ENCODE results near the gene CEP63.

Gene CEP63

GRCh38 chr3:134619301-134619615 lies 133.4 kb downstream of the CEP63 start:
- no peak overlapping the region for H2AFZ ChIP-seq (ENCODE audit: low read length)
- no CpG with 5 or more reads among the region's 2 CpGs for WGBS, 2 donors (ENCODE audit: extremely low coverage in 2 of 2, insufficient read length in 2 of 2, insufficient replicate concordance in 1 of 2)
- H3K18ac ChIP-seq (ENCODE audit: low read length): peak overlapping the region; percentile 32
- H3K36me3 ChIP-seq (replicated peaks in 1 of 2; ENCODE audit: control insufficient read depth in 2 of 2, insufficient read depth in 2 of 2, low read length in 2 of 2): no peaks in the 10 kb centered on the region
- H3K9ac ChIP-seq (ENCODE audit: low read depth, low read length, poor library complexity): no peak overlapping the region
- H2BK12ac ChIP-seq (ENCODE audit: low read length): no peak overlapping the region
- H3K4me1 ChIP-seq (ENCODE audit: control insufficient read depth in 2 of 2, insufficient read depth in 1 of 2, low read depth in 1 of 2, low read length in 2 of 2): peaks cover 13 to 14% of the 10 kb centered on the region in 2 donors
- H2BK5ac ChIP-seq (ENCODE audit: low read length): no peak overlapping the region
- H2AK5ac ChIP-seq (ENCODE audit: low read depth, low read length): peak overlapping the region; percentile 18
- H2BK120ac ChIP-seq (ENCODE audit: low read depth, low read length): no peak overlapping the region
- H2BK15ac ChIP-seq (ENCODE audit: low read length): no peak overlapping the region
- no peaks in the 10 kb centered on the region for H3K9me3 ChIP-seq (replicated peaks in 1 of 2; ENCODE audit: control insufficient read depth in 2 of 2, insufficient read depth in 1 of 2, low read depth in 1 of 2, low read length in 2 of 2)
- H3K27me3 ChIP-seq (ENCODE audit: control insufficient read depth in 3 of 3, insufficient read depth in 3 of 3, low read depth in 1 of 3, low read length in 3 of 3): no peaks in the 10 kb centered on the region
- H4K8ac ChIP-seq (ENCODE audit: low read depth, low read length): no peak overlapping the region
- no peak overlapping the region for H3K14ac ChIP-seq (ENCODE audit: low read length)
- H3K79me1 ChIP-seq (ENCODE audit: low read depth, low read length): no peaks in the 10 kb centered on the region
- DNase-seq (ENCODE audit: low spot score): no peak
- peak overlapping the region; percentile 18 for H3K23ac ChIP-seq (ENCODE audit: low read depth, low read length, poor library complexity)
- H4K91ac ChIP-seq (ENCODE audit: low read depth, low read length, poor library complexity): no peak overlapping the region
- H3K4ac ChIP-seq (ENCODE audit: low read length): no peak overlapping the region
- no peak overlapping the region for H3K4me2 ChIP-seq (ENCODE audit: insufficient read depth, low read length, poor library complexity, severe bottlenecking)
- no peak overlapping the region for H3K27ac ChIP-seq (replicated peaks; ENCODE audit: low read length)
- H3K4me3 ChIP-seq (ENCODE audit: low read length in 2 of 2): no peak overlapping the region

DNA sequence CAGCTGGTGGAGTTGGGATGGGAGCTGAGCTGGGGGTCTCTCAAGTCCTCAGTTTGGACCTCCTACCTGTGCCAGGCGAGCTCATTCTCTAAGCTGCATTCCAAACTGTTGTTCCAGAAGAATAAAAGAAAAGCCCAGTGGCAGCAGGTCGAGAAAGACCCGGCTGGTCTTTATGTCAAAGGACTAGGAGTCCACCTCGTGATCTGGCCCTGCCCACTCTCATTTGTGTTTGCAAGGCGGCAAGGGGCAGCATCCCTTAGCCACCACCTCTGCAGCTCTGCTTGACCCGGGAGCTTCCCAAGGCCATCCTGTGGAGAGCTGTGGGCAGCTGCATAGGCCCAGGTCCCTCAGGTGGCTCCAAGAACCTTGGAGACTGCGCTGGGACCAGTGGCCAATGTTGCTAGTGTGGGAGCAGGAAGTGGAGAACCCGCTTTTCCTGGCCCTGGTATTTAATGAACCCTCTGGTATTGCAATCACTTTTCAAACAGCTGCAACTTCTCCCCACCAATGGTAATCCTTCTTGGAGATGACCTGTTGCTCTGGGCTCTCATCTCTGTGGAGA lies 134.1 kb downstream of the CEP63 start:
- no peak overlapping the region for H2BK5ac ChIP-seq (ENCODE audit: low read length)
- no peak overlapping the region for H3K27ac ChIP-seq (replicated peaks; ENCODE audit: low read length)
- H3K9ac ChIP-seq (ENCODE audit: low read depth, low read length, poor library complexity): no peak overlapping the region
- peaks cover 13 to 14% of the 10 kb centered on the region in 2 donors for H3K4me1 ChIP-seq (ENCODE audit: control insufficient read depth in 2 of 2, insufficient read depth in 1 of 2, low read depth in 1 of 2, low read length in 2 of 2)
- peak overlapping the region; percentile 32 for H3K18ac ChIP-seq (ENCODE audit: low read length)
- no peak overlapping the region for H4K8ac ChIP-seq (ENCODE audit: low read depth, low read length)
- H2BK120ac ChIP-seq (ENCODE audit: low read depth, low read length): no peak overlapping the region
- peak overlapping the region; percentile 63 for H2BK12ac ChIP-seq (ENCODE audit: low read length)
- no peak overlapping the region for H3K23ac ChIP-seq (ENCODE audit: low read depth, low read length, poor library complexity)
- peak overlapping the region; percentile 53 for H2AK5ac ChIP-seq (ENCODE audit: low read depth, low read length)
- H3K9me3 ChIP-seq (replicated peaks in 1 of 2; ENCODE audit: control insufficient read depth in 2 of 2, insufficient read depth in 1 of 2, low read depth in 1 of 2, low read length in 2 of 2): no peaks in the 10 kb centered on the region
- H2BK15ac ChIP-seq (ENCODE audit: low read length): no peak overlapping the region
- H3K4me3 ChIP-seq (ENCODE audit: low read length in 2 of 2): no peak overlapping the region
- H3K14ac ChIP-seq (ENCODE audit: low read length): no peak overlapping the region
- no peaks in the 10 kb centered on the region for H3K79me1 ChIP-seq (ENCODE audit: low read depth, low read length)
- H4K91ac ChIP-seq (ENCODE audit: low read depth, low read length, poor library complexity): no peak overlapping the region
- H3K4me2 ChIP-seq (ENCODE audit: insufficient read depth, low read length, poor library complexity, severe bottlenecking): no peak overlapping the region
- no peak for DNase-seq (ENCODE audit: low spot score)
- WGBS, 2 donors (ENCODE audit: extremely low coverage in 2 of 2, insufficient read length in 2 of 2, insufficient replicate concordance in 1 of 2): no CpG with 5 or more reads among the region's 8 CpGs
- H3K4ac ChIP-seq (ENCODE audit: low read length): no peak overlapping the region
- no peaks in the 10 kb centered on the region for H3K27me3 ChIP-seq (ENCODE audit: control insufficient read depth in 3 of 3, insufficient read depth in 3 of 3, low read depth in 1 of 3, low read length in 3 of 3)
- no peaks in the 10 kb centered on the region for H3K36me3 ChIP-seq (replicated peaks in 1 of 2; ENCODE audit: control insufficient read depth in 2 of 2, insufficient read depth in 2 of 2, low read length in 2 of 2)
- no peak overlapping the region for H2AFZ ChIP-seq (ENCODE audit: low read length)

- peak overlapping the region; percentile 2 for H3K18ac ChIP-seq (ENCODE audit: low read length)
- H3K27ac ChIP-seq (replicated peaks; ENCODE audit: low read length): no peak overlapping the region
- peak overlapping the region; percentile 53 for H2AK5ac ChIP-seq (ENCODE audit: low read depth, low read length)
- H3K23ac ChIP-seq (ENCODE audit: low read depth, low read length, poor library complexity): no peak overlapping the region
- H3K4me2 ChIP-seq (ENCODE audit: insufficient read depth, low read length, poor library complexity, severe bottlenecking): no peak overlapping the region
- no peak for DNase-seq (ENCODE audit: low spot score)
- no peak overlapping the region for H3K9ac ChIP-seq (ENCODE audit: low read depth, low read length, poor library complexity)
- H3K36me3 ChIP-seq (replicated peaks in 1 of 2; ENCODE audit: control insufficient read depth in 2 of 2, insufficient read depth in 2 of 2, low read length in 2 of 2): no peaks in the 10 kb centered on the region
- WGBS, 2 donors (ENCODE audit: extremely low coverage in 2 of 2, insufficient read length in 2 of 2, insufficient replicate concordance in 1 of 2): no CpG with 5 or more reads among the region's 5 CpGs
- H2BK5ac ChIP-seq (ENCODE audit: low read length): no peak overlapping the region
- H4K8ac ChIP-seq (ENCODE audit: low read depth, low read length): no peak overlapping the region
- no peak overlapping the region for H3K4me3 ChIP-seq (ENCODE audit: low read length in 2 of 2)
- H4K91ac ChIP-seq (ENCODE audit: low read depth, low read length, poor library complexity): no peak overlapping the region
- no peak overlapping the region for H3K4ac ChIP-seq (ENCODE audit: low read length)
- no peaks in the 10 kb centered on the region for H3K79me1 ChIP-seq (ENCODE audit: low read depth, low read length)
- no peak overlapping the region for H2AFZ ChIP-seq (ENCODE audit: low read length)
- no peaks in the 10 kb centered on the region for H3K27me3 ChIP-seq (ENCODE audit: control insufficient read depth in 3 of 3, insufficient read depth in 3 of 3, low read depth in 1 of 3, low read length in 3 of 3)
- no peaks in the 10 kb centered on the region for H3K9me3 ChIP-seq (replicated peaks in 1 of 2; ENCODE audit: control insufficient read depth in 2 of 2, insufficient read depth in 1 of 2, low read depth in 1 of 2, low read length in 2 of 2)
- peaks cover 13 to 14% of the 10 kb centered on the region in 2 donors for H3K4me1 ChIP-seq (ENCODE audit: control insufficient read depth in 2 of 2, insufficient read depth in 1 of 2, low read depth in 1 of 2, low read length in 2 of 2)
- H2BK120ac ChIP-seq (ENCODE audit: low read depth, low read length): no peak overlapping the region
- H2BK15ac ChIP-seq (ENCODE audit: low read length): no peak overlapping the region
- no peak overlapping the region for H2BK12ac ChIP-seq (ENCODE audit: low read length)
- no peak overlapping the region for H3K14ac ChIP-seq (ENCODE audit: low read length)
Measured at GRCh38 chr3:134620476-134621115, 134.7 kb downstream of the CEP63 start.

GRCh38 chr3:134621854-134622253 lies 136.0 kb downstream of the CEP63 start:
- no CpG with 5 or more reads among the region's 3 CpGs for WGBS, 2 donors (ENCODE audit: extremely low coverage in 2 of 2, insufficient read length in 2 of 2, insufficient replicate concordance in 1 of 2)
- Histone ChIP-seq H2AK5ac (ENCODE audit: low read depth, low read length) (no peak overlapping the region), H2BK12ac (ENCODE audit: low read length) (no peak overlapping the region), H3K36me3 (replicated peaks in 1 of 2; ENCODE audit: control insufficient read depth in 2 of 2, insufficient read depth in 2 of 2, low read length in 2 of 2) (no peaks in the 10 kb centered on the region), H2BK5ac (ENCODE audit: low read length) (no peak overlapping the region), H3K27ac (replicated peaks; ENCODE audit: low read length) (no peak overlapping the region), H3K79me1 (ENCODE audit: low read depth, low read length) (no peaks in the 10 kb centered on the region), H3K4me1 (ENCODE audit: control insufficient read depth in 2 of 2, insufficient read depth in 1 of 2, low read depth in 1 of 2, low read length in 2 of 2) (peaks cover 13 to 14% of the 10 kb centered on the region in 2 donors), H3K27me3 (ENCODE audit: control insufficient read depth in 3 of 3, insufficient read depth in 3 of 3, low read depth in 1 of 3, low read length in 3 of 3) (no peaks in the 10 kb centered on the region), H3K23ac (ENCODE audit: low read depth, low read length, poor library complexity) (no peak overlapping the region), H4K8ac (ENCODE audit: low read depth, low read length) (no peak overlapping the region), H3K9ac (ENCODE audit: low read depth, low read length, poor library complexity) (no peak overlapping the region), H2AFZ (ENCODE audit: low read length) (no peak overlapping the region), H2BK15ac (ENCODE audit: low read length) (no peak overlapping the region), H3K9me3 (replicated peaks in 1 of 2; ENCODE audit: control insufficient read depth in 2 of 2, insufficient read depth in 1 of 2, low read depth in 1 of 2, low read length in 2 of 2) (no peaks in the 10 kb centered on the region), H2BK120ac (ENCODE audit: low read depth, low read length) (no peak overlapping the region), H3K4me3 (ENCODE audit: low read length in 2 of 2) (no peak overlapping the region), H3K18ac (ENCODE audit: low read length) (no peak overlapping the region), H3K4me2 (ENCODE audit: insufficient read depth, low read length, poor library complexity, severe bottlenecking) (no peak overlapping the region), H4K91ac (ENCODE audit: low read depth, low read length, poor library complexity) (no peak overlapping the region), H3K4ac (ENCODE audit: low read length) (no peak overlapping the region), H3K14ac (ENCODE audit: low read length) (no peak overlapping the region)
- no peak for DNase-seq (ENCODE audit: low spot score)

Data from neuronal stem cell (in vitro differentiated cells).